K562 (cell line): ENCODE measurements around the gene B4GALT5. TPM values are rescaled to one million over a fixed set of nuclear protein-coding genes. Genes with fewer than 3 reads are reported as not detected.
A peak's percentile ranks its signal among the peaks of the same experiment; 100 is the strongest.

Experiments
- CCNT2 ChIP-seq: IDR thresholded peaks from 2 replicates; pipeline ENCODE4 v1.6.1; 2011; ENCODE audit warnings: borderline replicate concordance, low read depth, mild to moderate bottlenecking, moderate library complexity, mixed read lengths, low read length; ENCODE audit not compliant: insufficient read length; ENCODE audit errors: extremely low read depth
- MAFG ChIP-seq: fragments of 450-650 bp; conservative IDR thresholded peaks from 2 replicates; pipeline ENCODE4 v1.6.1; 2016; ENCODE audit warnings: missing genetic modification characterization, missing compliant biosample characterization
- PURB ChIP-seq: sonication (generic); formaldehyde crosslinking; IDR thresholded peaks from 2 replicates; pipeline ENCODE4 v1.9.0; 2021; ENCODE audit warnings: low read depth, mild to moderate bottlenecking, missing genetic modification reagents
- RFX7 ChIP-seq: fragments of 250-450 bp; sonication (Bioruptor Pico); IDR thresholded peaks from 2 replicates; pipeline ENCODE4 v1.5.1; 2021; ENCODE audit warnings: mild to moderate bottlenecking
- STAT5A ChIP-seq: IDR thresholded peaks from 2 replicates; pipeline ENCODE4 v1.6.1; 2012; ENCODE audit warnings: low read length, inconsistent platforms, borderline replicate concordance
- ZBED1 ChIP-seq: IDR thresholded peaks from 2 replicates; pipeline ENCODE4 v1.6.1; 2014
- ZBTB17 ChIP-seq: fragments of 450-650 bp; formaldehyde crosslinking; IDR thresholded peaks from 2 replicates; pipeline ENCODE4 v1.4.0; 2020; ENCODE audit warnings: mild to moderate bottlenecking
- ZBTB49 ChIP-seq: sonication (generic); formaldehyde crosslinking; IDR thresholded peaks from 2 replicates; pipeline ENCODE4 v1.8.0; 2022; ENCODE audit warnings: missing genetic modification reagents, mild to moderate bottlenecking, borderline replicate concordance
- ZBTB9 ChIP-seq: fragments of 450-650 bp; formaldehyde crosslinking; IDR thresholded peaks from 2 replicates; pipeline ENCODE4 v1.4.0; 2020; ENCODE audit warnings: mild to moderate bottlenecking, moderate library complexity
- ZNF316 ChIP-seq: fragments of 450-650 bp; IDR thresholded peaks from 2 replicates; pipeline ENCODE4 v1.6.1; 2016
- ZNF707 ChIP-seq: fragments of 250-450 bp; sonication (Bioruptor Pico); conservative IDR thresholded peaks from 2 replicates; pipeline ENCODE4 v1.8.0; 2022; ENCODE audit warnings: inconsistent platforms, mild to moderate bottlenecking, moderate library complexity
- polyA plus RNA-seq, 8 experiments: library from polyadenylated mRNA; depleted of rRNA in 4 of 8; stranded (reverse) in 5 of 8; unstranded in 3 of 8; fragments of >200 nt; fragmentation: Nextera tagmentation in 2 of 8; fragmentation: Illumina TruSeq in 1 of 8; extraction: Ambion mirVana in 2 of 8; extraction: Trizol in 1 of 8; gene quantifications; 2 replicates each; pipeline versions ENCODE4 v1.2.1 to v1.2.3, GENCODE V29; 2011 to 2014; ENCODE audit warnings: inconsistent platforms in 1 of 8, missing spikeins in 1 of 8
- total RNA-seq, 7 experiments: library from RNA; depleted of rRNA in 6 of 7; stranded (reverse); fragments of >200 nt in 6 of 7; fragmentation: Illumina TruSeq in 2 of 7; extraction: Trizol in 2 of 7; gene quantifications; 2 replicates each; pipeline versions ENCODE4 v1.2.1 to v1.2.3, GENCODE V29; 2011 to 2021; ENCODE audit warnings: low replicate concordance in 1 of 7
- TF ChIP-seq, protein P1 (sequence below): fragments of 250-450 bp; sonication (Bioruptor Pico); IDR thresholded peaks from 2 replicates; pipeline ENCODE4 v1.5.0; 2020; ENCODE audit warnings: mild to moderate bottlenecking
- TF ChIP-seq, protein P2 (sequence below): fragments of 450-650 bp; IDR thresholded peaks from 2 replicates; pipeline ENCODE4 v1.6.1; 2017; ENCODE audit warnings: antibody characterized with exemption
- TF ChIP-seq, protein P3 (sequence below): sonication (generic); formaldehyde crosslinking; IDR thresholded peaks from 2 replicates; pipeline ENCODE4 v1.5.0; 2020; ENCODE audit warnings: missing genetic modification reagents

Gene B4GALT5
- total and polyA plus RNA-seq, 9 of the 15 experiments (the other 6 are each of a cell fraction or from before 2014, with no cell fraction given): 8.5 to 32.6 (median 23.4) TPM

DNA sequence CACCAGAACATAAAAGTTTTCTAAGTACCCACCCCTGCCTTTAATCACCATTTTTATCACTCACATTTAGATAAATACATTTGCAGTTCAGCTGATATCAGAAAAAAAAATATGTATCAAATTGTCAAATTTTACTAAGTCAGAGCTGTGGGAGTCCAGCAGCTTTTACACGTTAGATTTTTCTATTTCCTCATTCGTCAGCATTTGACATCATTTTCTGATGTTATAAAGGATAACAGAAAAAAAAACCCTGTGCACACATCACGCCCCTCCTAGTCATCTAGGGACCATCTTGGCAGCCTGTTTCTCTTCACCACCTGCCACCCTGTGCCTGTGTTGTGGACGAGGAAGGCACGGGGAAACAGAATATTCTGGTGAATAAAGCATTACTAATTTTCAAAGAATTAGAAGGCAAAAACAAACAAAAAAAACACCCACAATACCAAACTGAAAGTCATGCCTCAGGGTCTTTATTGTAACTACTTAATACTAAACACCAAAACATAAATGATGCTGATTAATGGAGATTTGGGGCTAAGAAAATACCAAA is 12.4 kb downstream of the B4GALT5 start (continued):
- TF ChIP-seq, protein P1, sequence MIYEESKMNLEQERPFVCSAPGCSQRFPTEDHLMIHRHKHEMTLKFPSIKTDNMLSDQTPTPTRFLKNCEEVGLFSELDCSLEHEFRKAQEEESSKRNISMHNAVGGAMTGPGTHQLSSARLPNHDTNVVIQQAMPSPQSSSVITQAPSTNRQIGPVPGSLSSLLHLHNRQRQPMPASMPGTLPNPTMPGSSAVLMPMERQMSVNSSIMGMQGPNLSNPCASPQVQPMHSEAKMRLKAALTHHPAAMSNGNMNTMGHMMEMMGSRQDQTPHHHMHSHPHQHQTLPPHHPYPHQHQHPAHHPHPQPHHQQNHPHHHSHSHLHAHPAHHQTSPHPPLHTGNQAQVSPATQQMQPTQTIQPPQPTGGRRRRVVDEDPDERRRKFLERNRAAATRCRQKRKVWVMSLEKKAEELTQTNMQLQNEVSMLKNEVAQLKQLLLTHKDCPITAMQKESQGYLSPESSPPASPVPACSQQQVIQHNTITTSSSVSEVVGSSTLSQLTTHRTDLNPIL (CRISPR knock-in tag): no peak
- peak; percentile 14; the same call in 1 of the 2 replicates for TF ChIP-seq MAFG (tag)
- TF ChIP-seq, protein P2, sequence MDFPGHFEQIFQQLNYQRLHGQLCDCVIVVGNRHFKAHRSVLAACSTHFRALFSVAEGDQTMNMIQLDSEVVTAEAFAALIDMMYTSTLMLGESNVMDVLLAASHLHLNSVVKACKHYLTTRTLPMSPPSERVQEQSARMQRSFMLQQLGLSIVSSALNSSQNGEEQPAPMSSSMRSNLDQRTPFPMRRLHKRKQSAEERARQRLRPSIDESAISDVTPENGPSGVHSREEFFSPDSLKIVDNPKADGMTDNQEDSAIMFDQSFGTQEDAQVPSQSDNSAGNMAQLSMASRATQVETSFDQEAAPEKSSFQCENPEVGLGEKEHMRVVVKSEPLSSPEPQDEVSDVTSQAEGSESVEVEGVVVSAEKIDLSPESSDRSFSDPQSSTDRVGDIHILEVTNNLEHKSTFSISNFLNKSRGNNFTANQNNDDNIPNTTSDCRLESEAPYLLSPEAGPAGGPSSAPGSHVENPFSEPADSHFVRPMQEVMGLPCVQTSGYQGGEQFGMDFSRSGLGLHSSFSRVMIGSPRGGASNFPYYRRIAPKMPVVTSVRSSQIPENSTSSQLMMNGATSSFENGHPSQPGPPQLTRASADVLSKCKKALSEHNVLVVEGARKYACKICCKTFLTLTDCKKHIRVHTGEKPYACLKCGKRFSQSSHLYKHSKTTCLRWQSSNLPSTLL: no peak
- no peak for TF ChIP-seq ZBED1
- TF ChIP-seq CCNT2: peak; percentile 32
- no peak for TF ChIP-seq ZNF707 (CRISPR knock-in tag)
- peak; percentile 38; the same call in 1 of the 2 replicates for TF ChIP-seq ZNF316
- no peak for TF ChIP-seq ZBTB9
- no peak for TF ChIP-seq ZBTB17 (CRISPR knock-in tag)
- no peak for TF ChIP-seq STAT5A
- TF ChIP-seq RFX7 (CRISPR knock-in tag): no peak
- TF ChIP-seq PURB: no peak
- no peak for TF ChIP-seq ZBTB49 (CRISPR knock-in tag)
- TF ChIP-seq, protein P3, sequence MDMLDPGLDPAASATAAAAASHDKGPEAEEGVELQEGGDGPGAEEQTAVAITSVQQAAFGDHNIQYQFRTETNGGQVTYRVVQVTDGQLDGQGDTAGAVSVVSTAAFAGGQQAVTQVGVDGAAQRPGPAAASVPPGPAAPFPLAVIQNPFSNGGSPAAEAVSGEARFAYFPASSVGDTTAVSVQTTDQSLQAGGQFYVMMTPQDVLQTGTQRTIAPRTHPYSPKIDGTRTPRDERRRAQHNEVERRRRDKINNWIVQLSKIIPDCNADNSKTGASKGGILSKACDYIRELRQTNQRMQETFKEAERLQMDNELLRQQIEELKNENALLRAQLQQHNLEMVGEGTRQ (CRISPR knock-in tag): no peak
- TF ChIP-seq, all 486 proteins: peak for 12
